Ectodermal cell (in vitro differentiated cells): ENCODE data around the gene NRCAM.

Experiments
- H3K27ac ChIP-seq: 2 replicates; pipeline ENCODE4 v1.7.0; 2013; ENCODE audit warnings: mild to moderate bottlenecking, low read depth, low read length; ENCODE audit not compliant: insufficient read depth, poor library complexity, severe bottlenecking
- H3K27me3 ChIP-seq: 2 replicates; pipeline ENCODE4 v1.7.0; 2013; ENCODE audit warnings: mild to moderate bottlenecking, low read length; ENCODE audit not compliant: insufficient read depth, control insufficient read depth, poor library complexity, severe bottlenecking
- H3K36me3 ChIP-seq: one replicate; pipeline ENCODE4 v1.7.0; 2013; ENCODE audit warnings: low read length; ENCODE audit not compliant: control insufficient read depth, insufficient read depth
- H3K4me1 ChIP-seq: one replicate; pipeline ENCODE4 v1.7.0; 2013; ENCODE audit warnings: low read length; ENCODE audit not compliant: control insufficient read depth, insufficient read depth
- H3K4me3 ChIP-seq: 2 replicates; pipeline ENCODE4 v1.7.0; 2013; ENCODE audit warnings: low read depth, low read length, control low read depth; ENCODE audit not compliant: insufficient read depth
- H3K9me3 ChIP-seq: 2 replicates; pipeline ENCODE4 v1.7.0; 2013; ENCODE audit warnings: mild to moderate bottlenecking, low read length, moderate library complexity; ENCODE audit not compliant: control insufficient read depth
- WGBS, 2 experiments: methylation state at CpG; one replicate each; pipeline ENCODE4 v1.1.7; 2013; ENCODE audit warnings: missing lambda C conversion rate in 2 of 2; 5-methylcytosine and 5-hydroxymethylcytosine counted together

NRCAM gene

DNA sequence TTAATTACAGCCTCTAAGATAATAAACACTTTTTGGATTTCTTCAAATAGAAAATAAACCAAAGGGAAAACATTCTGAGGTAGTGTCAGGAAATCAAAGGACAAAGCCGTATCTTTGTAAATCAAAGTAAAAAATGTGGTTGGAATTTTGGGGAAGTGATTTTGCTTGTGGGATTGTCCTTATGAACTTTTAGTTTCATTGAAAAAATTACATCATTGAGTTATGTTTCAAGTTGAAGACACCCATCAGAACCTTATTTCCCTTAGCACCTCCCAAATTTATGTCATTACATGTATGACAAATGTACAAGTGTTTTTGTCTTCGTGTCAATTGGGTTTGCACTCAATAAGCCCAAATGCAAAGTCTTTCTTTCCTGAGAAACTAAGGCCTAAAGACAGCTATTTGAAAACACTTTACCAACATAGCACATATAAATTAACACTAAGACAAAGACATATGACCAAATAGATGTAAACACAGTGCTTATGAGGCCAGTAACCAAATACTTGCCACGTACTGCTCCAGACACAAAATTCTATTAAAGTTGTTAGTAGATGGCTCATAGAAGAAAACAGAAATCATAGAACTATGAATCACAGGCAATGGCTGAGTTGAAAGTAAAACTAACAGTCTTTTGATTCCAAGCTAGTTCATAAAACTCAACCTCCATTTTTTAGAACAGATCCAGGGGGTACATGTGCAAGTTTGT is 299.2 kb downstream of the NRCAM start:
- no peak overlapping the region for H3K27ac ChIP-seq
- no peaks in the 10 kb centered on the region for H3K4me1 ChIP-seq
- 95 to 100% methylated on average over 2 to 3 of the region's 3 CpGs for WGBS, 2 experiments
- H3K36me3 ChIP-seq = no peaks in the 10 kb centered on the region
- no peaks in the 10 kb centered on the region for H3K27me3 ChIP-seq
- H3K4me3 ChIP-seq = no peak overlapping the region
- H3K9me3 ChIP-seq = no peaks in the 10 kb centered on the region

- 46 to 52% methylated on average over 3 of the region's 3 CpGs for WGBS, 2 experiments
- H3K36me3 ChIP-seq = no peaks in the 10 kb centered on the region
- no peaks in the 10 kb centered on the region for H3K9me3 ChIP-seq
- no peak overlapping the region for H3K4me3 ChIP-seq
- no peaks in the 10 kb centered on the region for H3K27me3 ChIP-seq
- H3K27ac ChIP-seq = no peak overlapping the region
- H3K4me1 ChIP-seq = no peaks in the 10 kb centered on the region
Observed at GRCh38 chr7:108152198-108152597, 304.0 kb downstream of the NRCAM start.

GRCh38 chr7:108149908-108150307 is 306.3 kb downstream of the NRCAM start:
- no peaks in the 10 kb centered on the region for H3K4me1 ChIP-seq
- no peak overlapping the region for H3K27ac ChIP-seq
- H3K27me3 ChIP-seq = no peaks in the 10 kb centered on the region
- no peaks in the 10 kb centered on the region for H3K36me3 ChIP-seq
- no peak overlapping the region for H3K4me3 ChIP-seq
- no peaks in the 10 kb centered on the region for H3K9me3 ChIP-seq
- 92 to 94% methylated on average over 6 of the region's 6 CpGs for WGBS, 2 experiments

- no peaks in the 10 kb centered on the region for H3K27me3 ChIP-seq
- H3K27ac ChIP-seq = no peak overlapping the region
- no peaks in the 10 kb centered on the region for H3K36me3 ChIP-seq
- no peak overlapping the region for H3K4me3 ChIP-seq
- H3K9me3 ChIP-seq = no peaks in the 10 kb centered on the region
- H3K4me1 ChIP-seq = no peaks in the 10 kb centered on the region
- 90 to 97% methylated on average over 4 to 5 of the region's 5 CpGs for WGBS, 2 experiments
Observed at GRCh38 chr7:108149119-108149518, 307.1 kb downstream of the NRCAM start.

- 91 to 95% methylated on average over 6 of the region's 6 CpGs for WGBS, 2 experiments
- Histone ChIP-seq H3K27me3 (no peaks in the 10 kb centered on the region), H3K36me3 (no peaks in the 10 kb centered on the region), H3K27ac (no peak overlapping the region), H3K4me1 (no peaks in the 10 kb centered on the region), H3K4me3 (no peak overlapping the region), H3K9me3 (no peaks in the 10 kb centered on the region)
Observed at GRCh38 chr7:108147031-108147563, 309.1 kb downstream of the NRCAM start.

DNA sequence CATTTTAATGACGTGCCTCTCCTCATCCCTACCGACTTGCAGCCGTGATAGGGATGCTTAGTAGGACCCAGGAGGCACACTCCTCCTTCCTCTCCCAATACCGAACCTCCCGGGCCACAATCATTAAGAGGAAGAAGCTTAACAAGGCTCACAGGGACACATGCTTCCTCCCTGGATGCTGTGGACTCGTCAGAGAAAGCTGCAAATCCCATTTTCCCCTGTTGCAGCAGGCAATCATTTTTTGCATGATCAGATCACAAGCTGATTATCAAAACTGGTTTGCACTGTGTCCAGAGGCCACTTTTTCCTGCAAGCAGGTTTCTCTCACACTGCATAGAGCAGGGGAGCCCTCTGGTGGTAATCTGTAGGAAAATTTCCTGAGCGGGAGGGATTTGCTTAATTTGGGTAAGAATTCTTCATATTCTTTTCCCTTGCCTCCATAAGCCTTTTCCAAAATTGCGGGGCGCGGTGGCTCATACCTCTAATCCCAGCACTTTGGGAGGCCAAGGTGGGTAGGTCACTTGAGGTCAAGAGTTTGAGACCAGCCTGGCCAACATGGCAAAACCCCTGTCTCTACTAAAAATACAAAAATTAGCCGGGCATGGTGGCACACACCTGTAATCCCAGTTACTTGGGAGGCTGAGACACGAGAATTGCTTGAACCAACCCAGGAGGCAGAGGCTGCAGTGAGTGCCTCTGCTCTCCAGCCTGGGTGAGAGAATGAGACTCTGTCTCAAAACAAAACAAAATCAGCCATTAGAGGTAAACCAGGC is 310.0 kb downstream of the NRCAM start:
- no peaks in the 10 kb centered on the region for H3K9me3 ChIP-seq
- no peak overlapping the region for H3K27ac ChIP-seq
- H3K4me1 ChIP-seq = no peaks in the 10 kb centered on the region
- H3K27me3 ChIP-seq = no peaks in the 10 kb centered on the region
- no peaks in the 10 kb centered on the region for H3K36me3 ChIP-seq
- peak overlapping the region; percentile 36 for H3K4me3 ChIP-seq
- 20 to 25% methylated on average over 12 of the region's 12 CpGs for whole genome bisulfite sequencing, 2 experiments

DNA sequence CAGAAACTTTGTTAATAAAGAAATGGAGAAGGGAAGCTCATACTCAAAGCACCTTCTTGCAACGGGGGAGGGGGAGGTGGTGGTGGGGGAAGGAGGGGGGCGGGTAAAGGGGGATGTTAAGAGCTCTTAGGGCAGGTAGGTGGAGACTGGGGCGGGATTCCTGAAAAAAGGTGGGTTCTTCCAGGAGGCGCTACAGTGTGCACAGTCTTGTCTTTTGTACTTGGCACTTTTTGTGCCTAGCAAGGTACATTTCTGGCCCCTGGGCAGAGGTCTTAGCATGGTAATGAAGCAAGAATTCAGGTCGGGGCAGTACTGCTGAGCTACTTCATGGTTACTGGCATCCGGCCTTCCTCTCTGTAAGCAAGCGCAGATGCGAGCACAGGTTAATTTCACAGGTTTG is 310.8 kb downstream of the NRCAM start:
- H3K4me3 ChIP-seq = no peak overlapping the region
- no peaks in the 10 kb centered on the region for H3K36me3 ChIP-seq
- no peaks in the 10 kb centered on the region for H3K4me1 ChIP-seq
- no peaks in the 10 kb centered on the region for H3K9me3 ChIP-seq
- no peak overlapping the region for H3K27ac ChIP-seq
- no peaks in the 10 kb centered on the region for H3K27me3 ChIP-seq
- 69 to 74% methylated on average over 7 to 8 of the region's 8 CpGs for WGBS, 2 experiments

DNA sequence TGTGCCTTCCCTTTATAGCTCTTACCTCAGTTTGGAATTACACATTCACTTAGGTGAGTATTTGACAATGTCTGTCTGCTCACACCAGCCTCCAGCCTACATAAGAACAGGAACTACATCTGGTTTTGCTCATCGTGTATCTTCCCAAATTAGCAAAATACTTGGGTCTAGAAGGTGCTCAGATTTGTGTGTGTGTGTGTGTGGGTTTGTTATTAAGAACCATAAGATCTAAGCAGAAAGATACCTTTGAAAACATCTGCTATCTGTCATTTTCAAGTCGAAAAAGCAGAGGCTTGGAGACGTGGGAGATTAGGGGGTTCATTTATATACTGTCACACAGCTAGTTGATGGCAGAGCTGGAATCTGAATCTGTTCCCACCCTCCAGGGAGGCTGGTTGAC is 311.3 kb downstream of the NRCAM start:
- no peaks in the 10 kb centered on the region for H3K9me3 ChIP-seq
- 82 to 83% methylated on average over 2 to 3 of the region's 3 CpGs for WGBS, 2 experiments
- no peak overlapping the region for H3K4me3 ChIP-seq

DNA sequence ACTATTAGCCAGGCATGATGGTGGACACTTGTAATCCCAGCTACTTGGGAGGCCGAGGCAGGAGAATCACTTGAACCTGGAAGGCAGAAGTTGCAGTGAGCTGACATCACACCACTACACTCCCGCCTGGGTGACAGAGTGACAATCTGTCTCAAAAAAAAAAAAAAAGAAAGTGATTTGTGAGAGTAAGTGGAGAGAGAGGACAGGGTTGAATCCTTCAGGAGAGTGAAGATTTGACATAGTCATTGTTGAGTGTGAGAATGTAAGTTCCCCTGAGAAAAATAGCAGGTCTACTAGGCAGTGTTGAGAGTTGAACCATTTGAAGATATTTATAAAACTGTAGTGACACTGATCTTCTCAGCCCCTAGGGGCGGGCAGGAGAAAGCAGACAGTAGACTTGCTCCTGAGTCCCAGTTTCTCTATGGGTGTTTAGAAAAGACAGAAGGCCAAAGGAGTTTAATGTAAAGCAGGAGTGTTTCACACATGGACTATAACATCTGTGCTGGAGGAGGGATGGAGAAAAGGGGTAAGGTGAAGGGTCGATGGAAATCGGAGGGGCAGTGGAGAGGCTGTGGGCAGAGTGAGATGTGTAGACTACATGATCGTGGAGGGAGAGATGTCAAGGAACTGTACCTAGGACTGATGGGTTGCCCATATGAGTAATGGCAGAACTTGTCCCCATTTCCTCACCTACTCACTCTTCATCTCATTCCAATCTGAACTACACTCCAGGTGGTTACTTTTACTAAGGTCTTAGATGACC is 312.4 kb downstream of the NRCAM start:
- Histone ChIP-seq H3K4me3 (no peak overlapping the region), H3K36me3 (no peaks in the 10 kb centered on the region), H3K27ac (no peak overlapping the region), H3K27me3 (no peaks in the 10 kb centered on the region), H3K4me1 (no peaks in the 10 kb centered on the region), H3K9me3 (no peaks in the 10 kb centered on the region)
- 92 to 97% methylated on average over 6 of the region's 6 CpGs for WGBS, 2 experiments

More for the DNA sequence above, 311.3 kb downstream of the NRCAM start:
- no peaks in the 10 kb centered on the region for H3K4me1 ChIP-seq
- no peak overlapping the region for H3K27ac ChIP-seq
- H3K27me3 ChIP-seq = no peaks in the 10 kb centered on the region
- H3K36me3 ChIP-seq = no peaks in the 10 kb centered on the region
